ENCODE data around the gene SH3TC1.

The SH3TC1 gene

GRCh38 chr4:8217246-8217511 lies 18.1 kb downstream of the SH3TC1 start:
- DNase-seq: no peak

GRCh38 chr4:8217871-8218270 lies 18.8 kb downstream of the SH3TC1 start:
- no peak for DNase-seq

GRCh38 chr4:8218371-8219031 lies 19.4 kb downstream of the SH3TC1 start:
- no peak for DNase-seq

- DNase-seq: no peak
These were observed 20.1 kb downstream of the SH3TC1 start for GRCh38 chr4:8219236-8219635.

- DNase-seq: no peak
These were observed 21.8 kb downstream of the SH3TC1 start for GRCh38 chr4:8220661-8221450.

GRCh38 chr4:8221476-8221875 lies 22.4 kb downstream of the SH3TC1 start:
- no peak for DNase-seq

- no peak for DNase-seq
These were observed 22.9 kb downstream of the SH3TC1 start for GRCh38 chr4:8221985-8222384.

- no peak for DNase-seq
These were observed 23.7 kb downstream of the SH3TC1 start for GRCh38 chr4:8222609-8223388.

GRCh38 chr4:8224267-8224974 lies 25.3 kb downstream of the SH3TC1 start:
- DNase-seq: no peak

- no peak for DNase-seq
These were observed 26.0 kb downstream of the SH3TC1 start for GRCh38 chr4:8224975-8225625.

GRCh38 chr4:8225706-8226443 lies 26.8 kb downstream of the SH3TC1 start:
- DNase-seq: no peak

- no peak for DNase-seq
These were observed 28.2 kb downstream of the SH3TC1 start for GRCh38 chr4:8227201-8227770.

GRCh38 chr4:8227771-8228318 lies 28.8 kb downstream of the SH3TC1 start:
- DNase-seq: no peak

GRCh38 chr4:8228319-8229250 lies 29.5 kb downstream of the SH3TC1 start:
- peak; percentile 68 to 77 for DNase-seq

- peak; percentile 7 to 32 for DNase-seq
These were observed 30.4 kb downstream of the SH3TC1 start for GRCh38 chr4:8229331-8229975.

GRCh38 chr4:8230033-8230432 lies 30.9 kb downstream of the SH3TC1 start:
- DNase-seq: no peak

GRCh38 chr4:8230891-8231290 lies 31.8 kb downstream of the SH3TC1 start:
- no peak for DNase-seq

GRCh38 chr4:8231551-8232049 lies 32.5 kb downstream of the SH3TC1 start:
- DNase-seq: no peak

- no peak for DNase-seq
These were observed 33.7 kb downstream of the SH3TC1 start for GRCh38 chr4:8232748-8233147.
